Vagina (tissue), 2 donors: ENCODE results near the gene PARVG.

Experiments
- CTCF ChIP-seq, 3 experiments: fragments of 450-650 bp in 2 of 3; fragments of 200-600 bp in 1 of 3; sonication (generic) in 1 of 3; IDR thresholded peaks; one replicate each; pipeline ENCODE4 v1.5.1; 2017 to 2019; ENCODE audit warnings: antibody characterized with exemption in 3 of 3, mild to moderate bottlenecking in 2 of 3, moderate library complexity in 2 of 3
- POLR2A ChIP-seq, 2 donors: fragments of 450-650 bp; IDR thresholded peaks; one replicate each; pipeline ENCODE4 v1.6.1; 2017; ENCODE audit warnings: antibody characterized with exemption in 2 of 2, mild to moderate bottlenecking in 2 of 2, moderate library complexity in 2 of 2
- POLR2AphosphoS5 ChIP-seq, 2 donors: sonication (generic); formaldehyde crosslinking; IDR thresholded peaks; one replicate each; pipeline ENCODE4 v1.9.0; 2017; ENCODE audit warnings: antibody characterized with exemption in 2 of 2, mild to moderate bottlenecking in 2 of 2, low read depth in 1 of 2; ENCODE audit not compliant: insufficient read depth in 1 of 2

- no peak for TF ChIP-seq CTCF (IDR thresholded peaks at IDR 0.05)
- no peak for TF ChIP-seq POLR2AphosphoS5 (IDR thresholded peaks at IDR 0.05; ENCODE audit: insufficient read depth in 1 of 2, low read depth in 1 of 2)
- no peak for TF ChIP-seq POLR2A (IDR thresholded peaks at IDR 0.05)
These were observed 49.3 kb upstream of the PARVG start for GRCh38 chr22:44131412-44131811.
